Keratinocyte (primary cell): Measurements from ENCODE around the gene SSH3. TPM values are rescaled to one million over a fixed set of nuclear protein-coding genes. Genes with fewer than 3 reads are reported as not detected.

ENCODE experiments used
- DNase-seq: peaks from one replicate; pipeline ENCODE4 v3.0.0-alpha.2; 2011; ENCODE audit warnings: low read depth, missing footprints, low spot score
- FAIRE-seq: peaks from 2 replicates; lab custom pipeline; 2011; peaks lifted over from hg19 to GRCh38; lab: Jason Lieb, UNC
- H2AFZ ChIP-seq: 2 replicates; pipeline ENCODE4 v1.6.0; 2012; ENCODE audit warnings: low read length, control low read depth, inconsistent platforms; ENCODE audit not compliant: control insufficient read depth
- H3K27ac ChIP-seq: 2 replicates; pipeline ENCODE4 v1.5.1; 2011; ENCODE audit warnings: low read length; ENCODE audit not compliant: control insufficient read depth, insufficient read depth
- H3K27me3 ChIP-seq: 3 replicates; pipeline ENCODE4 v1.6.0; 2011; ENCODE audit warnings: low read length; ENCODE audit not compliant: control insufficient read depth, insufficient read depth; ENCODE audit errors: extremely low read depth
- H3K36me3 ChIP-seq, 2 experiments: 2 replicates in 1 of 2; 3 replicates in 1 of 2; pipeline ENCODE4 v1.5.1; 2011; ENCODE audit warnings: low read length in 2 of 2, mild to moderate bottlenecking in 1 of 2; ENCODE audit not compliant: control insufficient read depth in 2 of 2, insufficient read depth in 2 of 2; ENCODE audit errors: extremely low read depth in 1 of 2
- H3K4me1 ChIP-seq: 3 replicates; pipeline ENCODE4 v1.5.1; 2011; ENCODE audit warnings: low read length; ENCODE audit not compliant: control insufficient read depth, insufficient read depth; ENCODE audit errors: extremely low read depth
- H3K4me2 ChIP-seq: 3 replicates; pipeline ENCODE4 v1.6.0; 2011; ENCODE audit warnings: low read depth, low read length; ENCODE audit not compliant: control insufficient read depth, insufficient read depth; ENCODE audit errors: extremely low read depth
- H3K4me3 ChIP-seq, 3 experiments: fragments of 200-600 bp in 1 of 3; sonication (generic) in 1 of 3; 2 replicates in 2 of 3; 3 replicates in 1 of 3; pipeline ENCODE4 v1.5.1; 2011 to 2016; ENCODE audit warnings: low read length in 3 of 3, mild to moderate bottlenecking in 3 of 3, control low read depth in 2 of 3, inconsistent platforms in 1 of 3, low read depth in 1 of 3, mixed read lengths in 1 of 3, mixed run types in 1 of 3, moderate library complexity in 1 of 3; ENCODE audit not compliant: control insufficient read depth in 2 of 3, insufficient read depth in 2 of 3; ENCODE audit errors: extremely low read depth in 1 of 3
- H3K79me2 ChIP-seq: 2 replicates; pipeline ENCODE4 v1.6.0; 2012; ENCODE audit warnings: low read length; ENCODE audit not compliant: control insufficient read depth, insufficient read depth
- H3K9ac ChIP-seq: 3 replicates; pipeline ENCODE4 v1.6.0; 2011; ENCODE audit warnings: low read length; ENCODE audit not compliant: control insufficient read depth, insufficient read depth; ENCODE audit errors: extremely low read depth
- H3K9me1 ChIP-seq: 3 replicates; pipeline ENCODE4 v1.6.0; 2011; ENCODE audit warnings: low read length; ENCODE audit not compliant: control insufficient read depth, insufficient read depth; ENCODE audit errors: extremely low read depth
- H3K9me3 ChIP-seq: 2 replicates; pipeline ENCODE4 v1.5.1; 2012; ENCODE audit warnings: low read depth, low read length; ENCODE audit not compliant: control insufficient read depth
- H4K20me1 ChIP-seq: 3 replicates; pipeline ENCODE4 v1.6.0; 2011; ENCODE audit warnings: low read length; ENCODE audit not compliant: control insufficient read depth, insufficient read depth; ENCODE audit errors: extremely low read depth
- CTCF ChIP-seq, 3 experiments: IDR thresholded peaks in 1 of 3; conservative IDR thresholded peaks in 1 of 3; optimal IDR thresholded peaks in 1 of 3; 2 replicates in 2 of 3; 3 replicates in 1 of 3; pipeline versions ENCODE3 to v1.5.1; 2011; ENCODE audit warnings: low read length in 3 of 3, mild to moderate bottlenecking in 3 of 3, moderate library complexity in 2 of 3, control low read depth in 1 of 3, inconsistent platforms in 1 of 3; ENCODE audit not compliant: insufficient read depth in 2 of 3; ENCODE audit errors: extremely low read depth in 1 of 3
- EZH2 ChIP-seq: IDR thresholded peaks from one replicate; pipeline ENCODE4 v1.6.1; 2012; ENCODE audit warnings: inconsistent platforms, mild to moderate bottlenecking, low read length, moderate library complexity
- dilution Hi-C: fragments of 300-500 bp; cut with MboI; formaldehyde crosslinking; loops from one replicate; pipeline ENCODE4 v1.7.0; 2020; ENCODE audit warnings: low sequenced_read_pairs; ENCODE audit not compliant: extremely low pct_ligation_motif_present
- polyA plus RNA-seq, 5 experiments: library from polyadenylated mRNA; depleted of rRNA in 3 of 5; stranded (reverse) in 3 of 5; stranded (forward) in 1 of 5; unstranded in 1 of 5; fragments of >200 nt; gene quantifications; 1 replicate in 1 of 5; 2 replicates in 3 of 5; 3 replicates in 1 of 5; pipeline versions ENCODE4 v1.2.1 to v1.2.3, GENCODE V29; 2011 to 2012; ENCODE audit warnings: missing spikeins in 2 of 5, low read depth in 1 of 5, low replicate concordance in 1 of 5

SSH3 gene
- polyA plus RNA-seq, 1 donor (not counting 4 experiments of a cell fraction or from before 2014, with no cell fraction given): 24.8 TPM

DNA sequence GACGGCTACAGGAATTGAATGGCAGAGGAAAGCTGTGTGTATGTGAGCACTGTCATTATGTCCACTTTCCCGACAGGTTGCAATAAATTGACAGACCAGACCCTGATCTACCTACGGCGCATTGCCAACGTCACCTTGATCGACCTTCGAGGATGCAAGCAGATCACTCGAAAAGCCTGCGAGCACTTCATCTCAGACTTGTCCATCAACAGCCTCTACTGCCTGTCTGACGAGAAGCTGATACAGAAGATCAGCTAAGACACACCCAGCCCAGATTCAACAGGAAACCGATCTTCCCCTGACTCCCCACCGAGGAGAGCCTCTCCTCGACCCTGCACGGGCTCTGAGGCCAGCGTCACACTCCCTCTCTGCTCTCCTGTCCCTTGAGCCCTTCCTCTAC, 48.5 kb upstream of the SSH3 start:
- Histone ChIP-seq H3K4me1 (peaks cover 21% of the 10 kb centered on the region), H3K9ac (no peak overlapping the region), H3K27ac (no peak overlapping the region), H3K9me3 (no peaks in the 10 kb centered on the region), H3K27me3 (no peaks in the 10 kb centered on the region), H2AFZ (no peak overlapping the region), H4K20me1 (no peaks in the 10 kb centered on the region), H3K79me2 (peaks cover 2% of the 10 kb centered on the region), H3K36me3 (peaks cover 40 to 67% of the 10 kb centered on the region in 2 experiments), H3K9me1 (no peaks in the 10 kb centered on the region), H3K4me2 (no peak overlapping the region), H3K4me3 (no peak overlapping the region)
- TF ChIP-seq EZH2: no peak
- TF ChIP-seq CTCF (optimal IDR thresholded peaks at IDR 0.05 in 1 of 3, IDR thresholded peaks at IDR 0.05 in 1 of 3, conservative IDR thresholded peaks at IDR 0.05 in 1 of 3; ENCODE audit: extremely low read depth in 1 of 3, insufficient read depth in 2 of 3, low read length in 3 of 3): no peak
- DNase-seq (no peak), FAIRE-seq (no peak)
- dilution Hi-C loops: no loop called here

GRCh38 chr11:67255353-67255752, 48.0 kb upstream of the SSH3 start:
- H3K4me1 ChIP-seq: peaks cover 21% of the 10 kb centered on the region
- TF ChIP-seq EZH2 (no peak), CTCF (optimal IDR thresholded peaks at IDR 0.05 in 1 of 3, IDR thresholded peaks at IDR 0.05 in 1 of 3, conservative IDR thresholded peaks at IDR 0.05 in 1 of 3; ENCODE audit: extremely low read depth in 1 of 3, insufficient read depth in 2 of 3, low read length in 3 of 3) (no peak)
- no peaks in the 10 kb centered on the region for H3K27me3 ChIP-seq
- no peak overlapping the region for H2AFZ ChIP-seq
- H4K20me1 ChIP-seq: no peaks in the 10 kb centered on the region
- H3K9ac ChIP-seq: no peak overlapping the region
- FAIRE-seq: no peak
- H3K79me2 ChIP-seq: no peaks in the 10 kb centered on the region
- no peak for DNase-seq
- H3K4me2 ChIP-seq: no peak overlapping the region
- H3K9me1 ChIP-seq: no peaks in the 10 kb centered on the region
- no peak overlapping the region for H3K4me3 ChIP-seq
- H3K27ac ChIP-seq: no peak overlapping the region
- peaks cover 38 to 61% of the 10 kb centered on the region in 2 experiments for H3K36me3 ChIP-seq
- H3K9me3 ChIP-seq: no peaks in the 10 kb centered on the region
- dilution Hi-C loops: no loop called here
